Measurements from ENCODE around the gene GLO1. TPM values are rescaled to one million over a fixed set of nuclear protein-coding genes. Genes with fewer than 3 reads are reported as not detected.

Gene GLO1
- total RNA-seq, 1 experiment from 2014 or later, result 125 TPM

DNA sequence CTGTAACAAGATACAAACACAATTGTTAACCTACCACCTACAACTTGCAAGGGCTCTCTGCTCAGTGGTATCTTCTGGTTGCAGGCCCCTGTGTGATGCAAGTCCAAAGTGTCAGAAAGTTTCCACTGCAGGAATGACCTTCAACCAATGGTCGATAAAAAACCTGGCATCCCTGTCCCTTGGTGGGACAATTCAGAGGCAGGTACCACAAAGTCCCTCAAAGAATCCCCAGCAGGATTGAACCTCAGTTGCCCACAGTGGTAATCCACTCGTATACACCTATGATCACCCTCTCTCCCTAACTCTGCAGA is 15.9 kb downstream of the GLO1 start:
- in situ Hi-C loops (cut with HindIII; ENCODE audit: low pct_unique_long_range_greater_than_20kb, low sequenced_read_pairs), result no loop called here

GRCh38 chr6:38686270-38687042 is 16.5 kb downstream of the GLO1 start:
- Histone ChIP-seq H3K9me3 (ENCODE audit: control insufficient read depth, insufficient read depth, low read depth, low read length) (no peaks in the 10 kb centered on the region), H3K27me3 (ENCODE audit: control insufficient read depth, insufficient read depth, low read length) (no peaks in the 10 kb centered on the region), H3K4me1 (ENCODE audit: control insufficient read depth, insufficient read depth, low read length) (no peaks in the 10 kb centered on the region), H3K4me3 (ENCODE audit: low read depth in 2 of 2, low read length in 2 of 2) (no peak overlapping the region), H3K36me3 (ENCODE audit: control insufficient read depth, insufficient read depth, low read length) (peaks cover 22% of the 10 kb centered on the region), H3K27ac (ENCODE audit: low read length) (no peak overlapping the region)
- no peak for DNase-seq (ENCODE audit: low read depth, low spot score)
- ATAC-seq, result no peak
- POLR2A ChIA-PET, result no interaction called here
- no TSS peak for BruUV-seq (replicated peaks)
- in situ Hi-C loops (cut with HindIII; ENCODE audit: low pct_unique_long_range_greater_than_20kb, low sequenced_read_pairs) (no loop called here), intact Hi-C loops (cut with micrococcal nuclease; ENCODE audit: unreplicated experiment) (no loop called here)
- TF ChIP-seq, protein P1, sequence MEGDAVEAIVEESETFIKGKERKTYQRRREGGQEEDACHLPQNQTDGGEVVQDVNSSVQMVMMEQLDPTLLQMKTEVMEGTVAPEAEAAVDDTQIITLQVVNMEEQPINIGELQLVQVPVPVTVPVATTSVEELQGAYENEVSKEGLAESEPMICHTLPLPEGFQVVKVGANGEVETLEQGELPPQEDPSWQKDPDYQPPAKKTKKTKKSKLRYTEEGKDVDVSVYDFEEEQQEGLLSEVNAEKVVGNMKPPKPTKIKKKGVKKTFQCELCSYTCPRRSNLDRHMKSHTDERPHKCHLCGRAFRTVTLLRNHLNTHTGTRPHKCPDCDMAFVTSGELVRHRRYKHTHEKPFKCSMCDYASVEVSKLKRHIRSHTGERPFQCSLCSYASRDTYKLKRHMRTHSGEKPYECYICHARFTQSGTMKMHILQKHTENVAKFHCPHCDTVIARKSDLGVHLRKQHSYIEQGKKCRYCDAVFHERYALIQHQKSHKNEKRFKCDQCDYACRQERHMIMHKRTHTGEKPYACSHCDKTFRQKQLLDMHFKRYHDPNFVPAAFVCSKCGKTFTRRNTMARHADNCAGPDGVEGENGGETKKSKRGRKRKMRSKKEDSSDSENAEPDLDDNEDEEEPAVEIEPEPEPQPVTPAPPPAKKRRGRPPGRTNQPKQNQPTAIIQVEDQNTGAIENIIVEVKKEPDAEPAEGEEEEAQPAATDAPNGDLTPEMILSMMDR (IDR thresholded peaks at IDR 0.05), result no peak
- TF ChIP-seq, protein P2, sequence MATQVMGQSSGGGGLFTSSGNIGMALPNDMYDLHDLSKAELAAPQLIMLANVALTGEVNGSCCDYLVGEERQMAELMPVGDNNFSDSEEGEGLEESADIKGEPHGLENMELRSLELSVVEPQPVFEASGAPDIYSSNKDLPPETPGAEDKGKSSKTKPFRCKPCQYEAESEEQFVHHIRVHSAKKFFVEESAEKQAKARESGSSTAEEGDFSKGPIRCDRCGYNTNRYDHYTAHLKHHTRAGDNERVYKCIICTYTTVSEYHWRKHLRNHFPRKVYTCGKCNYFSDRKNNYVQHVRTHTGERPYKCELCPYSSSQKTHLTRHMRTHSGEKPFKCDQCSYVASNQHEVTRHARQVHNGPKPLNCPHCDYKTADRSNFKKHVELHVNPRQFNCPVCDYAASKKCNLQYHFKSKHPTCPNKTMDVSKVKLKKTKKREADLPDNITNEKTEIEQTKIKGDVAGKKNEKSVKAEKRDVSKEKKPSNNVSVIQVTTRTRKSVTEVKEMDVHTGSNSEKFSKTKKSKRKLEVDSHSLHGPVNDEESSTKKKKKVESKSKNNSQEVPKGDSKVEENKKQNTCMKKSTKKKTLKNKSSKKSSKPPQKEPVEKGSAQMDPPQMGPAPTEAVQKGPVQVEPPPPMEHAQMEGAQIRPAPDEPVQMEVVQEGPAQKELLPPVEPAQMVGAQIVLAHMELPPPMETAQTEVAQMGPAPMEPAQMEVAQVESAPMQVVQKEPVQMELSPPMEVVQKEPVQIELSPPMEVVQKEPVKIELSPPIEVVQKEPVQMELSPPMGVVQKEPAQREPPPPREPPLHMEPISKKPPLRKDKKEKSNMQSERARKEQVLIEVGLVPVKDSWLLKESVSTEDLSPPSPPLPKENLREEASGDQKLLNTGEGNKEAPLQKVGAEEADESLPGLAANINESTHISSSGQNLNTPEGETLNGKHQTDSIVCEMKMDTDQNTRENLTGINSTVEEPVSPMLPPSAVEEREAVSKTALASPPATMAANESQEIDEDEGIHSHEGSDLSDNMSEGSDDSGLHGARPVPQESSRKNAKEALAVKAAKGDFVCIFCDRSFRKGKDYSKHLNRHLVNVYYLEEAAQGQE (IDR thresholded peaks at IDR 0.05; ENCODE audit: insufficient read depth in 1 of 2, low read depth in 2 of 2, low read length in 1 of 2), result no peak
- TF ChIP-seq SIN3A (IDR thresholded peaks at IDR 0.05; ENCODE audit: borderline replicate concordance, insufficient read depth, low read depth, low read length), result no peak
- TF ChIP-seq TCF7L2 (IDR thresholded peaks at IDR 0.05; ENCODE audit: low read depth, low read length), result no peak
- TF ChIP-seq POLR2AphosphoS5 (IDR thresholded peaks at IDR 0.05; ENCODE audit: low read depth, low read length), result no peak
- CTCF ChIA-PET, result no interaction called here

More for the DNA sequence above, 15.9 kb downstream of the GLO1 start:
- ATAC-seq, result no peak
- intact Hi-C loops (cut with micrococcal nuclease; ENCODE audit: unreplicated experiment), result no loop called here
- ChIA-PET CTCF (no interaction called here), POLR2A (no interaction called here)
- Histone ChIP-seq H3K4me1 (ENCODE audit: control insufficient read depth, insufficient read depth, low read length) (no peaks in the 10 kb centered on the region), H3K27me3 (ENCODE audit: control insufficient read depth, insufficient read depth, low read length) (no peaks in the 10 kb centered on the region), H3K9me3 (ENCODE audit: control insufficient read depth, insufficient read depth, low read depth, low read length) (no peaks in the 10 kb centered on the region), H3K36me3 (ENCODE audit: control insufficient read depth, insufficient read depth, low read length) (peaks cover 21% of the 10 kb centered on the region), H3K4me3 (ENCODE audit: low read depth in 2 of 2, low read length in 2 of 2) (no peak overlapping the region), H3K27ac (ENCODE audit: low read length) (no peak overlapping the region)
- DNase-seq (ENCODE audit: low read depth, low spot score), result no peak
- no peak for TF ChIP-seq SIN3A (IDR thresholded peaks at IDR 0.05; ENCODE audit: borderline replicate concordance, insufficient read depth, low read depth, low read length)
- no peak for TF ChIP-seq TCF7L2 (IDR thresholded peaks at IDR 0.05; ENCODE audit: low read depth, low read length)
- TF ChIP-seq, protein P1 (IDR thresholded peaks at IDR 0.05), result no peak
- TF ChIP-seq, protein P2 (IDR thresholded peaks at IDR 0.05; ENCODE audit: insufficient read depth in 1 of 2, low read depth in 2 of 2, low read length in 1 of 2), result no peak
- no peak for TF ChIP-seq POLR2AphosphoS5 (IDR thresholded peaks at IDR 0.05; ENCODE audit: low read depth, low read length)
- BruUV-seq (replicated peaks), result no TSS peak

Measured in Panc1 (cell line).